H9 (cell line): ENCODE measurements around the gene SNRNP48. TPM values are rescaled to one million over a fixed set of nuclear protein-coding genes. Genes with fewer than 3 reads are reported as not detected.

ENCODE experiments used
- DNase-seq: peaks from one replicate; pipeline ENCODE4 v3.0.0-alpha.2; 2017
- H2AFZ ChIP-seq: one replicate; pipeline ENCODE4 v1.6.1; 2013; ENCODE audit warnings: mild to moderate bottlenecking, low read length, control low read depth, moderate library complexity
- H2AK5ac ChIP-seq: 2 replicates; pipeline ENCODE4 v1.6.1; 2013; ENCODE audit warnings: low read length, control low read depth, mixed read lengths; ENCODE audit not compliant: insufficient read length
- H2BK120ac ChIP-seq: one replicate; pipeline ENCODE4 v1.6.1; 2013; ENCODE audit warnings: low read depth, mild to moderate bottlenecking, low read length, control low read depth, inconsistent platforms; ENCODE audit not compliant: poor library complexity, severe bottlenecking
- H2BK12ac ChIP-seq: 2 replicates; pipeline ENCODE4 v1.6.1; 2013; ENCODE audit warnings: low read length, control low read depth, mixed read lengths, low read depth; ENCODE audit not compliant: insufficient read length
- H2BK15ac ChIP-seq: 2 replicates; pipeline ENCODE4 v1.6.1; 2013; ENCODE audit warnings: low read depth, low read length, control low read depth
- H2BK20ac ChIP-seq: one replicate; pipeline ENCODE4 v1.6.1; 2013; ENCODE audit warnings: low read depth, mild to moderate bottlenecking, low read length, control low read depth, inconsistent platforms; ENCODE audit not compliant: poor library complexity, severe bottlenecking
- H2BK5ac ChIP-seq: 2 replicates; pipeline ENCODE4 v1.6.1; 2013; ENCODE audit warnings: low read length, control low read depth, mixed read lengths; ENCODE audit not compliant: insufficient read length
- H3K14ac ChIP-seq: 2 replicates; pipeline ENCODE4 v1.6.1; 2013; ENCODE audit warnings: low read length, control low read depth; ENCODE audit not compliant: insufficient read depth
- H3K18ac ChIP-seq: 2 replicates; pipeline ENCODE4 v1.6.1; 2013; ENCODE audit warnings: low read depth, mild to moderate bottlenecking, mixed read lengths, low read length, control low read depth; ENCODE audit not compliant: insufficient read length
- H3K23ac ChIP-seq: 2 replicates; pipeline ENCODE4 v1.6.1; 2013; ENCODE audit warnings: low read length, control low read depth, mixed read lengths, low read depth; ENCODE audit not compliant: insufficient read length
- H3K23me2 ChIP-seq: 2 replicates; pipeline ENCODE4 v1.6.1; 2013; ENCODE audit warnings: low read depth, mild to moderate bottlenecking, mixed read lengths, low read length, control low read depth; ENCODE audit not compliant: insufficient read length, poor library complexity, severe bottlenecking
- H3K27ac ChIP-seq: 2 replicates; pipeline ENCODE4 v1.5.1; 2013; ENCODE audit warnings: low read length, control low read depth, mixed read lengths, low read depth; ENCODE audit not compliant: insufficient read length
- H3K27me3 ChIP-seq: 2 replicates; pipeline ENCODE4 v1.6.1; 2013; ENCODE audit warnings: low read length, control low read depth, inconsistent platforms; ENCODE audit not compliant: insufficient read depth
- H3K4ac ChIP-seq: 2 replicates; pipeline ENCODE4 v1.6.1; 2013; ENCODE audit warnings: low read depth, mild to moderate bottlenecking, control low read depth, inconsistent platforms, low read length, moderate library complexity
- H3K4me1 ChIP-seq: 2 replicates; pipeline ENCODE4 v1.6.1; 2013; ENCODE audit warnings: low read length, control low read depth, inconsistent platforms; ENCODE audit not compliant: insufficient read depth
- H3K4me2 ChIP-seq: 2 replicates; pipeline ENCODE4 v1.6.1; 2013; ENCODE audit warnings: low read length, control low read depth, mixed read lengths; ENCODE audit not compliant: insufficient read length, insufficient read depth
- H3K56ac ChIP-seq: 2 replicates; pipeline ENCODE4 v1.6.1; 2013; ENCODE audit warnings: low read depth, mild to moderate bottlenecking, mixed read lengths, low read length, control low read depth; ENCODE audit not compliant: insufficient read length
- H3K79me1 ChIP-seq: 2 replicates; pipeline ENCODE4 v1.6.1; 2013; ENCODE audit warnings: low read depth, mild to moderate bottlenecking, moderate library complexity, low read length, control low read depth, inconsistent platforms; ENCODE audit not compliant: insufficient read depth, poor library complexity, severe bottlenecking
- H3K79me2 ChIP-seq: 2 replicates; pipeline ENCODE4 v1.6.1; 2013; ENCODE audit warnings: low read length, control low read depth, inconsistent platforms; ENCODE audit not compliant: insufficient read depth
- H3K9ac ChIP-seq: 2 replicates; pipeline ENCODE4 v1.6.1; 2013; ENCODE audit warnings: low read length, control low read depth, mixed read lengths; ENCODE audit not compliant: insufficient read length; ENCODE audit errors: extremely low read depth
- H3K9me3 ChIP-seq: one replicate; pipeline ENCODE4 v1.6.1; 2013; ENCODE audit warnings: low read depth, low read length, inconsistent platforms; ENCODE audit not compliant: control insufficient read depth
- H3T11ph ChIP-seq: one replicate; pipeline ENCODE4 v1.6.1; 2013; ENCODE audit warnings: mild to moderate bottlenecking, low read length, control low read depth, inconsistent platforms
- H4K20me1 ChIP-seq: one replicate; pipeline ENCODE4 v1.6.1; 2013; ENCODE audit not compliant: control insufficient read depth, insufficient read length, insufficient read depth
- H4K5ac ChIP-seq: 2 replicates; pipeline ENCODE4 v1.6.1; 2013; ENCODE audit warnings: low read depth, mild to moderate bottlenecking, mixed read lengths, low read length, control low read depth; ENCODE audit not compliant: insufficient read length
- H4K8ac ChIP-seq: replicated peaks from 2 replicates; pipeline ENCODE4 v1.6.1; 2013; ENCODE audit warnings: low read length, control low read depth, mixed read lengths, low read depth; ENCODE audit not compliant: insufficient read length
- H4K91ac ChIP-seq: 2 replicates; pipeline ENCODE4 v1.6.1; 2013; ENCODE audit warnings: low read depth, mild to moderate bottlenecking, moderate library complexity, mixed read lengths, low read length, control low read depth; ENCODE audit not compliant: insufficient read length
- H3K27ac Mint-ChIP-seq, 3 experiments: 2 replicates in 2 of 3; 3 replicates in 1 of 3; pipeline ENCODE4 v1.8.0; 2020 to 2021; ENCODE audit warnings: mixed read lengths in 3 of 3, mild to moderate bottlenecking in 1 of 3, moderate library complexity in 1 of 3
- H3K27me3 Mint-ChIP-seq: 2 replicates; pipeline ENCODE4 v1.8.0; 2021; ENCODE audit warnings: low read depth, mild to moderate bottlenecking, moderate library complexity, mixed read lengths
- H3K36me3 Mint-ChIP-seq, 3 experiments: 2 replicates in 2 of 3; 3 replicates in 1 of 3; pipeline ENCODE4 v1.8.0; 2020 to 2021; ENCODE audit warnings: low read depth in 3 of 3, mixed read lengths in 3 of 3; ENCODE audit not compliant: insufficient read depth in 1 of 3
- H3K4me1 Mint-ChIP-seq, 2 experiments: 2 replicates each; pipeline ENCODE4 v1.8.0; 2020; ENCODE audit warnings: mixed read lengths in 2 of 2
- H3K4me3 Mint-ChIP-seq, 2 experiments: 2 replicates in 1 of 2; 3 replicates in 1 of 2; pipeline ENCODE4 v1.8.0; 2020 to 2021; ENCODE audit warnings: mild to moderate bottlenecking in 2 of 2, mixed read lengths in 2 of 2, moderate library complexity in 1 of 2
- H3K9me3 Mint-ChIP-seq, 2 experiments: 2 replicates in 1 of 2; 3 replicates in 1 of 2; pipeline ENCODE4 v1.8.0; 2020; ENCODE audit warnings: mild to moderate bottlenecking in 2 of 2, mixed read lengths in 2 of 2, moderate library complexity in 1 of 2
- WGBS: extraction: QIAGEN DNeasy Blood & Tissue Kit; methylation state at CpG from one replicate; pipeline ENCODE4 v1.1.7; 2013; ENCODE audit warnings: missing lambda C conversion rate, low lambda C conversion rate, mixed read lengths; ENCODE audit not compliant: insufficient read length; ENCODE audit errors: extremely low coverage; 5-methylcytosine and 5-hydroxymethylcytosine counted together
- total RNA-seq: library from RNA; stranded (reverse); gene quantifications from 2 replicates; pipeline ENCODE4 v1.2.1, GENCODE V29; 2021
- TF ChIP-seq, protein P1 (sequence below): fragments of 200-600 bp; sonication (generic); conservative IDR thresholded peaks from 3 replicates; pipeline ENCODE4 v1.8.0; 2021; ENCODE audit warnings: antibody characterized with exemption, mild to moderate bottlenecking

Gene SNRNP48
- total RNA-seq, 1 experiment from 2014 or later, result 16.9 TPM

- Mint-ChIP-seq H3K36me3 (peaks cover 0 to 7% (median 1%) of the 10 kb centered on the region in 3 experiments; a peak in 4 of 7 replicates), H3K9me3 (no peaks in the 10 kb centered on the region), H3K4me1 (peaks cover 8% of the 10 kb centered on the region in 2 experiments), H3K27ac (no peak overlapping the region), H3K4me3 (no peak overlapping the region), H3K27me3 (peaks cover 2% of the 10 kb centered on the region)
- Histone ChIP-seq H3K4ac (no peak overlapping the region), H2BK120ac (no peak overlapping the region), H3K23ac (no peak overlapping the region), H3K4me2 (no peak overlapping the region), H3K79me2 (no peaks in the 10 kb centered on the region), H3K27ac (no peak overlapping the region), H3K14ac (no peak overlapping the region), H3K9ac (no peak overlapping the region), H2BK15ac (no peak overlapping the region), H3K56ac (no peak overlapping the region), H3K18ac (no peak overlapping the region), H2AK5ac (no peak overlapping the region), H4K20me1 (no peaks in the 10 kb centered on the region), H3K23me2 (no peaks in the 10 kb centered on the region), H3K27me3 (no peaks in the 10 kb centered on the region), H2BK12ac (no peak overlapping the region), H2BK20ac (no peak overlapping the region), H4K91ac (no peak overlapping the region), H3K9me3 (no peaks in the 10 kb centered on the region), H2AFZ (no peak overlapping the region), H4K8ac (no peak overlapping the region), H3K79me1 (no peaks in the 10 kb centered on the region), H4K5ac (no peak overlapping the region), H2BK5ac (no peak overlapping the region), H3T11ph (no peak overlapping the region), H3K4me1 (no peaks in the 10 kb centered on the region)
- DNase-seq, result no peak
- TF ChIP-seq, protein P1, sequence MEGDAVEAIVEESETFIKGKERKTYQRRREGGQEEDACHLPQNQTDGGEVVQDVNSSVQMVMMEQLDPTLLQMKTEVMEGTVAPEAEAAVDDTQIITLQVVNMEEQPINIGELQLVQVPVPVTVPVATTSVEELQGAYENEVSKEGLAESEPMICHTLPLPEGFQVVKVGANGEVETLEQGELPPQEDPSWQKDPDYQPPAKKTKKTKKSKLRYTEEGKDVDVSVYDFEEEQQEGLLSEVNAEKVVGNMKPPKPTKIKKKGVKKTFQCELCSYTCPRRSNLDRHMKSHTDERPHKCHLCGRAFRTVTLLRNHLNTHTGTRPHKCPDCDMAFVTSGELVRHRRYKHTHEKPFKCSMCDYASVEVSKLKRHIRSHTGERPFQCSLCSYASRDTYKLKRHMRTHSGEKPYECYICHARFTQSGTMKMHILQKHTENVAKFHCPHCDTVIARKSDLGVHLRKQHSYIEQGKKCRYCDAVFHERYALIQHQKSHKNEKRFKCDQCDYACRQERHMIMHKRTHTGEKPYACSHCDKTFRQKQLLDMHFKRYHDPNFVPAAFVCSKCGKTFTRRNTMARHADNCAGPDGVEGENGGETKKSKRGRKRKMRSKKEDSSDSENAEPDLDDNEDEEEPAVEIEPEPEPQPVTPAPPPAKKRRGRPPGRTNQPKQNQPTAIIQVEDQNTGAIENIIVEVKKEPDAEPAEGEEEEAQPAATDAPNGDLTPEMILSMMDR, result no peak
- no CpG with 5 or more reads among the region's 12 CpGs for WGBS
These were observed 28.1 kb downstream of the SNRNP48 start for GRCh38 chr6:7617801-7618764.
